HFFc6 (cell line): Measurements from ENCODE around the gene ANO8. TPM values are rescaled to one million over a fixed set of nuclear protein-coding genes. Genes with fewer than 3 reads are reported as not detected.
A peak's percentile ranks its signal among the peaks of the same experiment; 100 is the strongest.

Experiments used
- DNase-seq: peaks from one replicate; pipeline ENCODE4 v3.0.0-alpha.2; 2018
- H3K27ac Mint-ChIP-seq: 2 replicates; pipeline ENCODE4 v1.8.0; 2020; ENCODE audit warnings: mild to moderate bottlenecking, mixed read lengths
- H3K27me3 Mint-ChIP-seq: 2 replicates; pipeline ENCODE4 v1.8.0; 2021; ENCODE audit warnings: mild to moderate bottlenecking, moderate library complexity, mixed read lengths; ENCODE audit not compliant: insufficient read depth
- H3K36me3 Mint-ChIP-seq: 2 replicates; pipeline ENCODE4 v1.8.0; 2021; ENCODE audit warnings: low read depth, mixed read lengths
- H3K4me1 Mint-ChIP-seq: 2 replicates; pipeline ENCODE4 v1.8.0; 2020; ENCODE audit warnings: low read depth, mixed read lengths
- H3K4me3 Mint-ChIP-seq: 2 replicates; pipeline ENCODE4 v1.8.0; 2020; ENCODE audit warnings: mild to moderate bottlenecking, moderate library complexity, mixed read lengths
- H3K9me3 Mint-ChIP-seq: 2 replicates; pipeline ENCODE4 v1.8.0; 2020; ENCODE audit warnings: mild to moderate bottlenecking, mixed read lengths
- total RNA-seq, 6 experiments: library from RNA; stranded (reverse); fragmentation: NEBNext Ultra II Directional; extraction: Animal tissue kit (Norgen Biotek cat#: 25700); gene quantifications; 2 replicates in 1 of 6; 3 replicates in 5 of 6; pipeline ENCODE4 v1.2.3, GENCODE V29; 2021
- TF ChIP-seq, protein P1 (sequence below): fragments of 200-600 bp; sonication (generic); IDR thresholded peaks from 2 replicates; pipeline ENCODE4 v1.5.0; 2021; ENCODE audit warnings: antibody characterized with exemption, mild to moderate bottlenecking

The ANO8 gene
- total RNA-seq, 6 experiments from 2014 or later: 4.4 to 6.0 (median 5.0) TPM

DNA sequence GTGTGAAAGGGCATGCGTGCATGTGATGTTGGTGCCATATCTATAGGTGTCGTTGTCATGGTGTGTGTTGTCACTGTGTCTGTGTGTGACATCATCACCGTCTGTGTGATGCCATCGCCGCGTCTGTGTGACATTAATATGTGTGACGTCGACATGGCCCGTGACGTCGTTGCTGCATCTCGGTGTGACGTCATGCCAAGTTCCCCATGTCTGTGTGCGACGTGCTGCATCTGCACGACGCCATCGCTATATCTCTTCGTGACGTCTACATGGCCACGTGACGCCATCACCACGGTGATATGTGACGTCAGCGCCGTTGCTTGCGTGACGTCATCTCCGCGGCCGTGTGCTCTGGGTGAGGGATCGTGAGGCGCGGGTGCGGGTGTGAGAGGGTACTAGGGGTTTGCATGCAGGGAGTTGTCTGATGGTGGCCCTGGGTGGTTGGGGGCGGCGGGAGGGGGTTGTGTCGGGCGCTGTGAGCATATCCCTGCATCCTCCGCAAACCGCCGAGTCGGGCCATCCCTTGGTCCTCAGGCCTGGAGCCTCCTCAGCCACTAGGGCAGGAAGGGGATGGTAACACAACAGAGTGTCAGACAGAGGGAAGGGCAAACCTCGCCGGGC, 17.3 kb upstream of the ANO8 start:
- DNase-seq: no peak

DNA sequence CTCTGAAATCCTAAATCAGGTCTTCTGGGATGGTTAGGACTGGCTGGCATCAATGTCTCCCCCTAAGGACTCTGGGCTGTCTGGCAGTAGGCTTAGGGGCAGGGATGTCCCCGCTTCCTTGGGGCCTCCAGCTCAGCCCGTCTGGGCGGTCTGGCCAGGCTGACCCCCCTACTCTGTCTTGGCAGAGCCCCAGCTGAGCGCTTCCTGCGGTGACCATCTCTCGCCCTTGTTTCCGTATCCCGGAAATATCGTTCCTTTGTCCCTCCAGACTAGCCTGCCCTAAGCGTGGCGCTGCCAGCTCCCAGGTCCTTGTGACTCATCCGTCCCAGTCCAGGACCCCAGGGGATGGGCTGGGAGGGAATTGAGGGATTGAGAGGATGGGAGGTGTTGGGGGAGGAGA, 14.0 kb upstream of the ANO8 start:
- peak overlapping the region; percentile 76 for H3K4me3 Mint-ChIP-seq
- TF ChIP-seq, protein P1, sequence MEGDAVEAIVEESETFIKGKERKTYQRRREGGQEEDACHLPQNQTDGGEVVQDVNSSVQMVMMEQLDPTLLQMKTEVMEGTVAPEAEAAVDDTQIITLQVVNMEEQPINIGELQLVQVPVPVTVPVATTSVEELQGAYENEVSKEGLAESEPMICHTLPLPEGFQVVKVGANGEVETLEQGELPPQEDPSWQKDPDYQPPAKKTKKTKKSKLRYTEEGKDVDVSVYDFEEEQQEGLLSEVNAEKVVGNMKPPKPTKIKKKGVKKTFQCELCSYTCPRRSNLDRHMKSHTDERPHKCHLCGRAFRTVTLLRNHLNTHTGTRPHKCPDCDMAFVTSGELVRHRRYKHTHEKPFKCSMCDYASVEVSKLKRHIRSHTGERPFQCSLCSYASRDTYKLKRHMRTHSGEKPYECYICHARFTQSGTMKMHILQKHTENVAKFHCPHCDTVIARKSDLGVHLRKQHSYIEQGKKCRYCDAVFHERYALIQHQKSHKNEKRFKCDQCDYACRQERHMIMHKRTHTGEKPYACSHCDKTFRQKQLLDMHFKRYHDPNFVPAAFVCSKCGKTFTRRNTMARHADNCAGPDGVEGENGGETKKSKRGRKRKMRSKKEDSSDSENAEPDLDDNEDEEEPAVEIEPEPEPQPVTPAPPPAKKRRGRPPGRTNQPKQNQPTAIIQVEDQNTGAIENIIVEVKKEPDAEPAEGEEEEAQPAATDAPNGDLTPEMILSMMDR: no peak
- H3K36me3 Mint-ChIP-seq: no peaks in the 10 kb centered on the region
- H3K9me3 Mint-ChIP-seq: no peaks in the 10 kb centered on the region
- H3K27me3 Mint-ChIP-seq: peaks cover 14% of the 10 kb centered on the region
- peaks cover 13% of the 10 kb centered on the region for H3K4me1 Mint-ChIP-seq
- peak overlapping the region; percentile 53; the same call in 1 of the 2 replicates for H3K27ac Mint-ChIP-seq
- DNase-seq: peak; percentile 23

More for the DNA sequence above, 17.3 kb upstream of the ANO8 start:
- Mint-ChIP-seq H3K27ac (no peak overlapping the region), H3K9me3 (no peaks in the 10 kb centered on the region), H3K36me3 (no peaks in the 10 kb centered on the region), H3K4me1 (peaks cover 13% of the 10 kb centered on the region), H3K4me3 (no peak overlapping the region), H3K27me3 (peaks cover 14% of the 10 kb centered on the region)
- TF ChIP-seq, protein P1: no peak

DNA sequence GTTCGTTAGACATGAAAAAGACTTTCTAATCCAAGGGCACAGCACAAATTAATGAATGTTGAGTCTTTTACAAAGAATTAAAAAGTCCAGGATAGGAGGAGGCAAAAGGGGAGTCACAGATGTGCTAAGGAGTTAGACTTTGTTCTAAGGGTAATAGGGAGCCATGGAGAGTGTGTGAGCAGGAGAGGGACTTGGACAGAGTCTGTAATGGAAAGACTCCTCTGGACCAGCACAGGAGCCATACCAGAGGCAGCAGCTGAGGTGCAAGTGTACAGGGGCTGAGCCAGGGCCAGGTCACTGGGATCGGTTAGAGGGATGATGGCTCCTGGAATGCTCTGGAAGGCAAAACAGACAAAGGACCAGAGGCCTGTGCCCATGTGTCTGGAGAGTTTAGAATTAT, 13.2 kb upstream of the ANO8 start:
- Mint-ChIP-seq H3K9me3 (no peaks in the 10 kb centered on the region), H3K27me3 (peaks cover 7% of the 10 kb centered on the region), H3K27ac (no peak overlapping the region), H3K4me1 (peaks cover 13% of the 10 kb centered on the region), H3K36me3 (no peaks in the 10 kb centered on the region), H3K4me3 (no peak overlapping the region)
- TF ChIP-seq, protein P1: no peak
- no peak for DNase-seq

DNA sequence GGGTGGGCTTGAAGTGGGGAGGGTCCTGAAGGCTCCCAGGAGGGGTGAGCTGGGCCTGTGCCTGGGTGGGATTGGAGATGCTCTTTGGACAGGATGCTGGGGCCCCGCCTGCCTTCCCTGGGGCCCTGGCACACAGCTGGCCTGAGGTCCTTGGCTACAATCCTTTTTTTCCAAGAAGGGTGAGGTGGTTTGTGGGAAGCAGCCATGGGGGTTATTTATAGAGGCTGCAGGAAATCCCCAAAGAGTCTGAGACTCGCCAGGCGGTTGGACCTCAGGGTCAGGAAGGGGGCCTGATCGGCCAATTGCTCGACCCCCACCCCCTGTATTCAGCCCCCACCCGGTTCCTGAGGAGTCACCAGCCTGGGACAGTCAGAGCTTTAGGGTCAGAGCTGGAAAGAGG, 12.7 kb upstream of the ANO8 start:
- no peak for DNase-seq
- Mint-ChIP-seq H3K9me3 (no peaks in the 10 kb centered on the region), H3K27ac (no peak overlapping the region), H3K4me1 (peaks cover 13% of the 10 kb centered on the region), H3K4me3 (no peak overlapping the region), H3K36me3 (no peaks in the 10 kb centered on the region), H3K27me3 (peaks cover 7% of the 10 kb centered on the region)
- TF ChIP-seq, protein P1: no peak

DNA sequence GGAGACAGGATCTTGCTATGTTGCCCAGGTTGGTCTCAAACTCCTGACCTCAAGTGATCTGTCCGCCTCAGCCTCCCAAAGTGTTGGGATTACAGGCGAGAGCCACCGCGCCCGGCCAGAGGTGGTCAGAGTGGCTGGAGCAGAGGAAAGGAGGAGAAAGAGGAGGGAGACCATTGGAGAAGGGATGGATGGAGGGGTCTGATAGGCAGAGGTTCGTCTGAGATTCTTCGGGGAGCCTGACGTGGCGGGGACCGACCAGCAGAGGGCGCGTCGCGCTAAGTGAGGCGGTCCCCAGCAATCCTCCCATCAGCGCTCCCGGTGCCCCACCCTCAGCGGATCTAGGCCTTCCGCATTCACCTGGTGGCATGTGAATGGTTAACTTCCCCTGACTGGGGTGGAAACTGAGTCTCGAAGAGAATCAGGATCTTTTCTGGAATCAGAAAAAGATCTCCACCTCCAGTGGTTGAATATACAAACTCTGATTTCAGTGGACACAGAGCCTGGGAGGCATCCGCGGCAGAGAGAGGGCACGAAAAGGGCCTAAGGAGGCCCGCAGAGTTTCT, 11.5 kb upstream of the ANO8 start:
- peak; percentile 38 for DNase-seq
- 0 out of 2 replicates have a peak overlapping the region, but pooled peaks have one; percentile 20 for H3K27ac Mint-ChIP-seq
- peaks cover 3% of the 10 kb centered on the region for H3K27me3 Mint-ChIP-seq
- H3K9me3 Mint-ChIP-seq: no peaks in the 10 kb centered on the region
- H3K4me1 Mint-ChIP-seq: peaks cover 13% of the 10 kb centered on the region
- H3K36me3 Mint-ChIP-seq: no peaks in the 10 kb centered on the region
- TF ChIP-seq, protein P1: peak; percentile 97
- H3K4me3 Mint-ChIP-seq: no peak overlapping the region
